Activated naive CD4-positive, alpha-beta T cell treated with anti-CD3 and anti-CD28 coated beads, Interleukin-2, amount 50 U/mL, for 72 hours (primary cell): ENCODE results near the gene MED9. TPM values are rescaled to one million over a fixed set of nuclear protein-coding genes. Genes with fewer than 3 reads are reported as not detected.

Experiments used
- ATAC-seq, 2 donors: fragments of 150-1000 bp; cut with Tn5 transposase; 2 replicates each; pipeline ENCODE4 v1.10.0; 2021; ENCODE audit warnings: mild to moderate bottlenecking in 2 of 2, moderate library complexity in 2 of 2
- DNase-seq, 2 donors: peaks; one replicate each; pipeline ENCODE4 v3.0.0; 2021 to 2022; ENCODE audit warnings: low spot score in 2 of 2
- H3K27ac Mint-ChIP-seq, 2 donors: one replicate each; pipeline ENCODE4 v1.8.0; 2022; ENCODE audit warnings: mild to moderate bottlenecking in 2 of 2, mixed read lengths in 2 of 2
- H3K36me3 Mint-ChIP-seq, 2 donors: one replicate each; pipeline ENCODE4 v1.8.0; 2022; ENCODE audit warnings: mixed read lengths in 2 of 2
- H3K9me3 Mint-ChIP-seq, 2 donors: one replicate each; pipeline ENCODE4 v1.8.0; 2022; ENCODE audit warnings: mixed read lengths in 2 of 2
- total RNA-seq, 2 donors: library from RNA; stranded (reverse); gene quantifications; one replicate each; pipeline ENCODE4 v1.2.3, GENCODE V29; 2022

MED9 gene
- total RNA-seq, 2 donors from 2014 or later = 13.1 to 14.0 TPM

GRCh38 chr17:17532991-17533390 is 56.2 kb downstream of the MED9 start:
- no peaks in the 10 kb centered on the region for H3K36me3 Mint-ChIP-seq
- H3K27ac Mint-ChIP-seq = no peak overlapping the region
- no peak for DNase-seq
- H3K9me3 Mint-ChIP-seq = no peaks in the 10 kb centered on the region
- ATAC-seq = no peak

GRCh38 chr17:17533901-17534441 is 57.2 kb downstream of the MED9 start:
- DNase-seq (no peak), ATAC-seq (no peak)
- H3K9me3 Mint-ChIP-seq = no peaks in the 10 kb centered on the region
- no peak overlapping the region for H3K27ac Mint-ChIP-seq
- no peaks in the 10 kb centered on the region for H3K36me3 Mint-ChIP-seq

GRCh38 chr17:17535957-17536356 is 59.2 kb downstream of the MED9 start:
- ATAC-seq (no peak), DNase-seq (no peak)
- Mint-ChIP-seq H3K9me3 (no peaks in the 10 kb centered on the region), H3K27ac (peak overlapping the region in 1 of 2 donors; percentile 44), H3K36me3 (no peaks in the 10 kb centered on the region)

- Mint-ChIP-seq H3K27ac (no peak overlapping the region), H3K9me3 (no peaks in the 10 kb centered on the region), H3K36me3 (no peaks in the 10 kb centered on the region)
- ATAC-seq = no peak
- no peak for DNase-seq
Observed at GRCh38 chr17:17536702-17537101, 59.9 kb downstream of the MED9 start.

DNA sequence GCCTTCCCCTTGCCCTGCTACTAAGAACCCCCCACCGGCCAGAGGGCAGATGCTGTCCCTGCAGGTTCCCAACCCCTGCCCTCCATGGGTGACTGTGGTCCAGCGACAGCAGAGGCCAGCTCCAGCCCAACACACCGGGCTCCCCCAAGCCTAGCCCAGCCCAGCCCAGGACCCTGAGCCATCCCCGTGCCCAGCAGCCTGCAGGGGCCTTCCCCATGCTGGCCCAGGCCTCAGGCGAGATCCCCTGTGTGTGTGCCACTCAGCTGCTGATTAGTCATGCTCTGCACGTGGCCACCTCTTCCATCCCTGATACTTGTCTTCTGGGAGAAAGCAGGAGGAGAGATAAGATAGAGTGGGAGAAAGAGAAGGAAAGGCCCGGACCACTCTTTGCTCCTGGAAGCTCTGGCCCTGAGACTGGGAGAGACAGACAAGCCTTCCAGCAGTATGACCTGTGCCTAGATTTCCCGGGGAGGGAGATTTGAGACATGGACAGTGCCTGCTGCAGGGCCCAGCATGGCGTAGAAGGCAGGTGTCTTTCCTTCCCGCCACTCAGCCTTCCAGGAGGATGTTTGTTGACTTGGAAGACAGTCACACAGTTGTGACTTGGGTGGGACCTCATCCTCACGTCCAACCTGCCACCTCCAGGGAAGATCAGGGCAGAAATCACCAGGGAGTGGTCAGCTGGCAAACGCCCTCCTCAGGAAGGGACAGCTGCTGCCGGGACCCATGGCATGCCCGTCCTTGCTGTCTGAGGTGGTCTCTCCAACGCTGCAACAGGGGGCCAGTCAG is 60.7 kb downstream of the MED9 start:
- no peak for DNase-seq
- no peaks in the 10 kb centered on the region for H3K36me3 Mint-ChIP-seq
- no peak for ATAC-seq
- H3K27ac Mint-ChIP-seq = peak overlapping the region in 1 of 2 donors; percentile 48
- H3K9me3 Mint-ChIP-seq = no peaks in the 10 kb centered on the region

GRCh38 chr17:17538417-17539391 is 61.9 kb downstream of the MED9 start:
- Mint-ChIP-seq H3K27ac (peak overlapping the region in 1 of 2 donors; percentile 2), H3K36me3 (no peaks in the 10 kb centered on the region), H3K9me3 (no peaks in the 10 kb centered on the region)
- no peak for DNase-seq
- no peak for ATAC-seq

DNA sequence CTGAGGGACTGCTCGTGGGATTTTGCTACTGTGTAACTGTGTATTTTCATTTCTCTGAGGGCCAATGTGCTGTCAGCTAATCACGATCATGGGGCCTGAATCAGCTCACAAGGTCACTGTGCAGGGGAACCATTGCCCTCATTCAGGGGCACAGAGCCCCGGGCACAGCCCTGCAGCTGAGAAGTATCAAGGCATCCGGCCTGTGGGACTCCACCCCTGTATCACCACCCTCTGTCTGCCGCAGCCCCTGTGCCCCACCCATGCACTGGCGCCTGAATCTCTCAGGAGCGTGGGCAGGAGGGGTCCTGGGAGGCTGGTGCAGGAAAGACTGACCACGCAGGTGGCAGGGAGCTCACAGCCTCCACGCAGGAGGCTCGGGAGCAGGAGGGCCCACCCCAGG is 62.8 kb downstream of the MED9 start:
- H3K9me3 Mint-ChIP-seq = no peaks in the 10 kb centered on the region
- no peaks in the 10 kb centered on the region for H3K36me3 Mint-ChIP-seq
- no peak for ATAC-seq

GRCh38 chr17:17540278-17540906 is 63.6 kb downstream of the MED9 start:
- peak overlapping the region in 1 of 2 donors; percentile 77 for H3K27ac Mint-ChIP-seq
- ATAC-seq = no peak
- DNase-seq = no peak
- H3K9me3 Mint-ChIP-seq = no peaks in the 10 kb centered on the region
- no peaks in the 10 kb centered on the region for H3K36me3 Mint-ChIP-seq

More for the DNA sequence above, 62.8 kb downstream of the MED9 start:
- H3K27ac Mint-ChIP-seq = peak overlapping the region in 1 of 2 donors; percentile 2
- DNase-seq = no peak

DNA sequence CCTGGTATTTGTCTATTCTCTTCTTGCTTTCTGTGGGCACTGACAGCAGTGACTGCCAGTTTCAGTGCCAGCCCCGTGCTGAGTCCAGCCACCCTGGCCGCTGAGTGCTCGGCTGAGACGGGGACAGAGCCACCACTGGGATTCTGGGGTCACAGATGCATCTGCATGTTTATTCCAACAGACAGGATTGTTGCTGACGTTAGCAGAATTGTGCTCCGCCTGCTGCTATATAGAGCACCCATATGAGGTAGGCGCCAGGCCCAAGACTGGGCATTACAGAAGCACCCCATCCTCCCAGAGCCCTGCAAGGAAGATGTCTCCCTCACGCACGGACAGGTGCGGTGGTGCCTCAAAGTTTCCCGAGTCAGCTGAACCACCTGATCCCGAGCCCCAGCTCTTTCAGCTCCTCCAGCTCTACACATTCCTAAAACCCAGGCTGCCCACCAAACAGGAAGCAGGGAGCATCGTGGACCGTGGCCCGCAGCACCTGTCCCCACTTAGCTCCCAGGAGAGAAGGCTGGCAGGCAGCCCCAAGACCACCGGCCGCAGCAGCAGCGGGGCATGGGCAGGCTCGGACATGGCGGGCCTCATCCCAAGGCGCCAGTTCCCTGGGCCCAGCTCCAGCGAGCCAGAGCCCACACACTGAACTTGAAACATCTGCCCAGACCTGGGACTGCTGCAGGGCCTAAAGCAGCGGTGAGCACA is 64.3 kb downstream of the MED9 start:
- ATAC-seq (no peak), DNase-seq (no peak)
- no peaks in the 10 kb centered on the region for H3K36me3 Mint-ChIP-seq
- H3K27ac Mint-ChIP-seq = peak overlapping the region in 1 of 2 donors; percentile 77
- no peaks in the 10 kb centered on the region for H3K9me3 Mint-ChIP-seq

DNA sequence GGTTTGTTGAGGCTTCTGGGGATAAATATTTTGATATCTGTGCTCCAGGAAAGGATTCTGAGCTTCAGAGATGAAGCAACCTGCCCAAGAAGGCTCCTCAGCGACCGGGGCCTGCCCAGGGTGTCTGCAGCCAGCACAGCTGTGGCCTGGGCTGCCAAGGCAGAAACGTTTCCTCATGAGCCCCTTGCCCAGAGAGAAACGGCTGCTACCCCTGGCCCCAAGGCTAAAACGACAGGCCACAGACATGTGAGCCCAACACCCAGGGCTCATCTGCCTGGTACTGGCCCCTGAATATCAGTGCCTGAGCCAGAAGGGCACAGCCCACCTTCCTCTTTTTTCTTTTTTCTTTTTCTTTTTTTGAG is 64.8 kb downstream of the MED9 start:
- no peak for DNase-seq
- no peak for ATAC-seq
- H3K9me3 Mint-ChIP-seq = no peaks in the 10 kb centered on the region
- H3K36me3 Mint-ChIP-seq = no peaks in the 10 kb centered on the region
- H3K27ac Mint-ChIP-seq = no peak overlapping the region

Other genes with a start within 250 kb of the MED9 start
- gene FLCN, start 239.8 kb upstream of the MED9 start, total RNA-seq = 10 to 100 TPM; 28.1 to 38.7 TPM
- 100 to 1,000 TPM in 1 of 2 donors, 10 to 100 TPM in 1; 97.4 to 126 TPM for gene COPS3, start 195.8 kb upstream of the MED9 start, total RNA-seq
- 1 to 10 TPM; 5.8 to 6.0 TPM for gene NT5M, start 173.6 kb upstream of the MED9 start, total RNA-seq
- gene RASD1, start 19.4 kb downstream of the MED9 start, total RNA-seq = 1 to 10 TPM in 1 of 2 donors, under 1 TPM in 1; 0.71 to 1.2 TPM
- 10 to 100 TPM in 1 of 2 donors, 1 to 10 TPM in 1; 6.3 to 27.5 TPM for gene PEMT, start 114.7 kb downstream of the MED9 start, total RNA-seq
- 10 to 100 TPM; 14.9 to 21.6 TPM for gene RAI1, start 204.5 kb downstream of the MED9 start, total RNA-seq